ENCODE results near the gene CTU1. TPM values are rescaled to one million over a fixed set of nuclear protein-coding genes. Genes with fewer than 3 reads are reported as not detected.

The CTU1 gene
- total RNA-seq, 1 experiment from 2014 or later = 11.3 TPM

- Mint-ChIP-seq H3K36me3 (ENCODE audit: insufficient read depth, unreplicated experiment) (peaks cover 3% of the 10 kb centered on the region), H3K27ac (ENCODE audit: unreplicated experiment) (no peak overlapping the region), H3K9me3 (ENCODE audit: low read depth, unreplicated experiment) (no peaks in the 10 kb centered on the region), H3K27me3 (ENCODE audit: unreplicated experiment) (peaks cover 48% of the 10 kb centered on the region), H3K4me1 (ENCODE audit: low read depth, unreplicated experiment) (no peaks in the 10 kb centered on the region), H3K4me3 (ENCODE audit: low read depth, unreplicated experiment) (no peak overlapping the region)
- DNase-seq = no peak
- intact Hi-C loops (cut with micrococcal nuclease; ENCODE audit: unreplicated experiment) = no loop called here
- TF ChIP-seq, protein P1, sequence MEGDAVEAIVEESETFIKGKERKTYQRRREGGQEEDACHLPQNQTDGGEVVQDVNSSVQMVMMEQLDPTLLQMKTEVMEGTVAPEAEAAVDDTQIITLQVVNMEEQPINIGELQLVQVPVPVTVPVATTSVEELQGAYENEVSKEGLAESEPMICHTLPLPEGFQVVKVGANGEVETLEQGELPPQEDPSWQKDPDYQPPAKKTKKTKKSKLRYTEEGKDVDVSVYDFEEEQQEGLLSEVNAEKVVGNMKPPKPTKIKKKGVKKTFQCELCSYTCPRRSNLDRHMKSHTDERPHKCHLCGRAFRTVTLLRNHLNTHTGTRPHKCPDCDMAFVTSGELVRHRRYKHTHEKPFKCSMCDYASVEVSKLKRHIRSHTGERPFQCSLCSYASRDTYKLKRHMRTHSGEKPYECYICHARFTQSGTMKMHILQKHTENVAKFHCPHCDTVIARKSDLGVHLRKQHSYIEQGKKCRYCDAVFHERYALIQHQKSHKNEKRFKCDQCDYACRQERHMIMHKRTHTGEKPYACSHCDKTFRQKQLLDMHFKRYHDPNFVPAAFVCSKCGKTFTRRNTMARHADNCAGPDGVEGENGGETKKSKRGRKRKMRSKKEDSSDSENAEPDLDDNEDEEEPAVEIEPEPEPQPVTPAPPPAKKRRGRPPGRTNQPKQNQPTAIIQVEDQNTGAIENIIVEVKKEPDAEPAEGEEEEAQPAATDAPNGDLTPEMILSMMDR (IDR thresholded peaks at IDR 0.05; ENCODE audit: unreplicated experiment) = no peak
- no TSS peak for BruUV-seq (replicated peaks)
- CTCF ChIA-PET = no interaction called here
Measured at GRCh38 chr19:51083181-51083580, 25.0 kb downstream of the CTU1 start.

DNA sequence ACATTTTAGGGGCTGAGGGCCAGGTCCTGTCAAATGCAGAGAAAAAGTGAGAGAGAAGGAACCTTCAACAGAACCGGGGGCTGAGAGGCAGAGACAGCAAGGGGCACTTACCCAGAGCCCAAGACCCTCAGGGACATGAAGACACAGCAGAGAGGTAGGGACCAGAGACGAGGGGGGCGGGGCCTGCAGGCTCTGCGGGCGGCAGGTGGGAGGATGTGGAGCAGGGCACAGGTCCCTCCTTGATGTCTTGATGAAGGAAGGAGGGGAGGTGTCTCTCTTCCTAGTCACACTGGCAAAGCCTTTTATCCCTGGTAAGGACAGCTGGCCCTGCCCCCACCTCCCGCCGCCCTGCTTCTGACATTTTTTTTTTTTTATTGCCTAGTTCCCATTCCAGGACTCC is 25.6 kb downstream of the CTU1 start, which contains the start of gene KLK14:
Gene KLK14, minus strand, starts transcription at position 277 of the 400 bp plus-strand sequence. Its CDS starts 273 bp downstream, at position 4.
- intact Hi-C loops (cut with micrococcal nuclease; ENCODE audit: unreplicated experiment) = no loop called here
- Mint-ChIP-seq H3K27ac (ENCODE audit: unreplicated experiment) (no peak within 1 kb of the TSS), H3K4me3 (ENCODE audit: low read depth, unreplicated experiment) (no peak within 1 kb of the TSS), H3K9me3 (ENCODE audit: low read depth, unreplicated experiment) (no peaks in the 10 kb centered on the region), H3K36me3 (ENCODE audit: insufficient read depth, unreplicated experiment) (peaks cover 3% of the 10 kb centered on the region), H3K27me3 (ENCODE audit: unreplicated experiment) (peaks cover 48% of the 10 kb centered on the region), H3K4me1 (ENCODE audit: low read depth, unreplicated experiment) (no peaks in the 10 kb centered on the region)
- BruUV-seq (replicated peaks) = no TSS peak
- TF ChIP-seq, protein P1 (IDR thresholded peaks at IDR 0.05; ENCODE audit: unreplicated experiment) = no peak
- CTCF ChIA-PET = no interaction called here
- no peak for DNase-seq

GRCh38 chr19:51081476-51081875 is 26.7 kb downstream of the CTU1 start:
- Mint-ChIP-seq H3K4me3 (ENCODE audit: low read depth, unreplicated experiment) (no peak overlapping the region), H3K9me3 (ENCODE audit: low read depth, unreplicated experiment) (no peaks in the 10 kb centered on the region), H3K36me3 (ENCODE audit: insufficient read depth, unreplicated experiment) (peaks cover 3% of the 10 kb centered on the region), H3K27ac (ENCODE audit: unreplicated experiment) (no peak overlapping the region), H3K4me1 (ENCODE audit: low read depth, unreplicated experiment) (no peaks in the 10 kb centered on the region), H3K27me3 (ENCODE audit: unreplicated experiment) (peaks cover 47% of the 10 kb centered on the region)
- TF ChIP-seq, protein P1 (IDR thresholded peaks at IDR 0.05; ENCODE audit: unreplicated experiment) = no peak
- no peak for DNase-seq
- CTCF ChIA-PET = no interaction called here
- BruUV-seq (replicated peaks) = no TSS peak
- intact Hi-C loops (cut with micrococcal nuclease; ENCODE audit: unreplicated experiment) = no loop called here

- no peak for DNase-seq
- TF ChIP-seq, protein P1 (IDR thresholded peaks at IDR 0.05; ENCODE audit: unreplicated experiment) = no peak
- CTCF ChIA-PET = interaction anchor here (0.6 kb wide), 1 partner anchor 1734 kb away, joined by 5 read pairs; no protein-coding TSS in a partner anchor
- Mint-ChIP-seq H3K9me3 (ENCODE audit: low read depth, unreplicated experiment) (no peaks in the 10 kb centered on the region), H3K4me3 (ENCODE audit: low read depth, unreplicated experiment) (no peak overlapping the region), H3K4me1 (ENCODE audit: low read depth, unreplicated experiment) (no peaks in the 10 kb centered on the region), H3K36me3 (ENCODE audit: insufficient read depth, unreplicated experiment) (peaks cover 3% of the 10 kb centered on the region), H3K27ac (ENCODE audit: unreplicated experiment) (no peak overlapping the region), H3K27me3 (ENCODE audit: unreplicated experiment) (peaks cover 61% of the 10 kb centered on the region)
- intact Hi-C loops (cut with micrococcal nuclease; ENCODE audit: unreplicated experiment) = no loop called here
- no TSS peak for BruUV-seq (replicated peaks)
Measured at GRCh38 chr19:51079481-51080110, 28.6 kb downstream of the CTU1 start.
